GM13977 (cell line): Measurements from ENCODE around the gene ADCY5.

ENCODE experiments used
- DNase-seq: peaks from one replicate; pipeline ENCODE4 v3.0.0; 2012; ENCODE audit warnings: low spot score
- CTCF ChIP-seq: IDR thresholded peaks from 2 replicates; pipeline ENCODE4 v1.5.1; 2012; ENCODE audit warnings: mild to moderate bottlenecking, control low read depth; ENCODE audit not compliant: insufficient read depth; ENCODE audit errors: extremely low read depth, missing control alignments
- in situ Hi-C: fragments of 300-500 bp; cut with MboI; formaldehyde crosslinking; loops from one replicate; pipeline ENCODE4 v1.12.0; 2022; ENCODE audit warnings: low sequenced_read_pairs, low pct_unique_long_range_greater_than_20kb, mixed read lengths, inconsistent platforms; ENCODE audit not compliant: unreplicated experiment

Gene ADCY5

GRCh38 chr3:123347205-123347604, 101.7 kb downstream of the ADCY5 start:
- TF ChIP-seq CTCF, result no peak
- DNase-seq, result no peak

GRCh38 chr3:123346021-123346420, 102.9 kb downstream of the ADCY5 start:
- no peak for DNase-seq
- no peak for TF ChIP-seq CTCF
- in situ Hi-C loops, result loop anchor here (25.0 kb wide), 1 partner anchor 216 kb away; no protein-coding TSS in a partner anchor

More at GRCh38 chr3:123347205-123347604, 101.7 kb downstream of the ADCY5 start:
- in situ Hi-C loops, result loop anchor here (25.0 kb wide), 1 partner anchor 215 kb away; no protein-coding TSS in a partner anchor

GRCh38 chr3:123344907-123345594, 103.8 kb downstream of the ADCY5 start:
- DNase-seq, result no peak
- in situ Hi-C loops, result loop anchor here (25.0 kb wide), 1 partner anchor 217 kb away; no protein-coding TSS in a partner anchor

GRCh38 chr3:123344175-123344906, 104.5 kb downstream of the ADCY5 start:
- in situ Hi-C loops, result loop anchor here (25.0 kb wide), 1 partner anchor 218 kb away; no protein-coding TSS in a partner anchor
- TF ChIP-seq CTCF, result no peak
- no peak for DNase-seq

More at GRCh38 chr3:123344907-123345594, 103.8 kb downstream of the ADCY5 start:
- TF ChIP-seq CTCF, result no peak

- no peak for DNase-seq
- no peak for TF ChIP-seq CTCF
- in situ Hi-C loops, result loop anchor here (25.0 kb wide), 1 partner anchor 219 kb away; no protein-coding TSS in a partner anchor
These were observed 105.4 kb downstream of the ADCY5 start for GRCh38 chr3:123343296-123344174.

GRCh38 chr3:123342631-123343080, 106.2 kb downstream of the ADCY5 start:
- TF ChIP-seq CTCF, result no peak
- in situ Hi-C loops, result loop anchor here (25.0 kb wide), 1 partner anchor 220 kb away; no protein-coding TSS in a partner anchor
- no peak for DNase-seq
